ENCODE data around the gene NCEH1.

Gene NCEH1

DNA sequence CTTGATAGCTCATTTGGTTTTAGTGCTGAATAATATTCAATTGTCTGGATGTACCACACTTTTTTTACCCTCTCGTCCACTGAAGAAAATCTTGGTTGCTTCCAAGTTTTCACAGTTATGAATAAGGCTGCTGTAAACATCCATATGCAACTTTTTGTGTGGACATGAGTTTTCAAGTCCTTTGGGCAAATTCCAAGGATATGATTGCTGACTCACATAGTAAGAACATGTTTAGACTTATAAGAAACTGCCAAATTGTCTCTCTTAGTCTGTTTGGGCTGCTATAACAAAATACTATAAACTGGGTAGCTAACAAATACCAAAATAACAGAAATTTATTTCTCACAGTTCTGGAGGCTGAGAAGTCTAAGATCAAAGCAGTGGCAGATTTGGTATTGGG, 128.2 kb downstream of the NCEH1 start:
- no peak for DNase-seq (ENCODE audit: low read depth in 2 of 2)

DNA sequence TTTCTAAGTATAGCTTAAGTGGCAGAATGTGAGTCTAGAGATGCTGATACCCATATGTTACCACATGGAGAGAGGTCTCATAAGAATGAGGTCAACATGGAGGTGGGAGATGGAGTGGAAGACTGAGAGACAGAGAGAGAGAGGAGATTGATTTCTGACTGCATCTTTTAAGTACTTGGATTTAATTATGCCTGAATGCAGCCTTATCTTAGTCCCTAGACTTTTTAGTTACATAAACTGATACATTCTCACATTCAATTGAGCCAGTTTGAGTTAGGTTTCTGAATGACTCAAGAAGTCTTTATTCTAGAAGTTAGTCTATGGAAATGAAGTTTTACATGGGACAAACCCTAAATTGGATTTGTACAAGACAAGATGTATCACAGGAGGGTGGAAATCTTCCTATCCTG, 129.1 kb downstream of the NCEH1 start:
- no peak for DNase-seq (ENCODE audit: low read depth in 2 of 2)

- no peak for DNase-seq (ENCODE audit: low read depth in 2 of 2)
Observed at GRCh38 chr3:172580680-172581401, 130.0 kb downstream of the NCEH1 start.
